Type B pancreatic cell (in vitro differentiated cells): ENCODE data around the gene PHRF1. TPM values are rescaled to one million over a fixed set of nuclear protein-coding genes. Genes with fewer than 3 reads are reported as not detected.

ENCODE experiments used
- DNase-seq: peaks from one replicate; pipeline ENCODE4 v3.0.0; 2021; ENCODE audit warnings: mixed read lengths; ENCODE audit not compliant: unreplicated experiment; ENCODE audit errors: extremely low spot score
- H3K27ac Mint-ChIP-seq: 2 replicates; pipeline ENCODE4 v1.8.0; 2021; ENCODE audit warnings: mild to moderate bottlenecking, mixed read lengths
- H3K27me3 Mint-ChIP-seq: 2 replicates; pipeline ENCODE4 v1.8.0; 2021; ENCODE audit warnings: mixed read lengths
- H3K36me3 Mint-ChIP-seq: 2 replicates; pipeline ENCODE4 v1.8.0; 2021; ENCODE audit warnings: mixed read lengths
- H3K4me1 Mint-ChIP-seq: one replicate; pipeline ENCODE4 v1.8.0; 2021; ENCODE audit warnings: mixed read lengths; ENCODE audit not compliant: unreplicated experiment
- H3K4me3 Mint-ChIP-seq: 2 replicates; pipeline ENCODE4 v1.8.0; 2021; ENCODE audit warnings: mild to moderate bottlenecking, mixed read lengths
- H3K9me3 Mint-ChIP-seq: 2 replicates; pipeline ENCODE4 v1.8.0; 2021; ENCODE audit warnings: mixed read lengths
- CTCF ChIP-seq: fragments of 200-600 bp; sonication (generic); conservative IDR thresholded peaks from 2 replicates; pipeline ENCODE4 v1.5.0; 2021; ENCODE audit warnings: antibody characterized with exemption, mild to moderate bottlenecking
- total RNA-seq: library from RNA; stranded (reverse); gene quantifications from 2 replicates; pipeline ENCODE4 v1.2.1, GENCODE V29; 2021; ENCODE audit warnings: low replicate concordance

PHRF1 gene
- total RNA-seq, 1 donor from 2014 or later = 38.7 TPM

- peak within 1 kb of the TSS; percentile 88 for H3K4me3 Mint-ChIP-seq
Observed at GRCh38 chr11:615504-616319, 39.4 kb downstream of the PHRF1 start, which contains the start of gene IRF7. IRF7 (minus strand) TSS chr11:615950; CDS start chr11:615364, 586 bp downstream.

GRCh38 chr11:616320-617198, 40.3 kb downstream of the PHRF1 start:
- no peaks in the 10 kb centered on the region for H3K27me3 Mint-ChIP-seq
- no peaks in the 10 kb centered on the region for H3K9me3 Mint-ChIP-seq
- no peak for DNase-seq
- H3K27ac Mint-ChIP-seq = peak overlapping the region; percentile 86
- H3K4me3 Mint-ChIP-seq = no peak overlapping the region
- no peak for TF ChIP-seq CTCF
- peaks cover 5% of the 10 kb centered on the region for H3K36me3 Mint-ChIP-seq
- peaks cover 4% of the 10 kb centered on the region for H3K4me1 Mint-ChIP-seq

More at GRCh38 chr11:615504-616319, 39.4 kb downstream of the PHRF1 start, which contains the start of gene IRF7:
- Mint-ChIP-seq H3K9me3 (no peaks in the 10 kb centered on the region), H3K27ac (peak within 1 kb of the TSS; percentile 86), H3K36me3 (peaks cover 5% of the 10 kb centered on the region), H3K27me3 (no peaks in the 10 kb centered on the region), H3K4me1 (peaks cover 4% of the 10 kb centered on the region)
- no peak for TF ChIP-seq CTCF
- peak; percentile 90 for DNase-seq

- no peak for DNase-seq
- Mint-ChIP-seq H3K4me1 (peaks cover 4% of the 10 kb centered on the region), H3K4me3 (no peak overlapping the region)
Observed at GRCh38 chr11:617199-617911, 41.1 kb downstream of the PHRF1 start.

DNA sequence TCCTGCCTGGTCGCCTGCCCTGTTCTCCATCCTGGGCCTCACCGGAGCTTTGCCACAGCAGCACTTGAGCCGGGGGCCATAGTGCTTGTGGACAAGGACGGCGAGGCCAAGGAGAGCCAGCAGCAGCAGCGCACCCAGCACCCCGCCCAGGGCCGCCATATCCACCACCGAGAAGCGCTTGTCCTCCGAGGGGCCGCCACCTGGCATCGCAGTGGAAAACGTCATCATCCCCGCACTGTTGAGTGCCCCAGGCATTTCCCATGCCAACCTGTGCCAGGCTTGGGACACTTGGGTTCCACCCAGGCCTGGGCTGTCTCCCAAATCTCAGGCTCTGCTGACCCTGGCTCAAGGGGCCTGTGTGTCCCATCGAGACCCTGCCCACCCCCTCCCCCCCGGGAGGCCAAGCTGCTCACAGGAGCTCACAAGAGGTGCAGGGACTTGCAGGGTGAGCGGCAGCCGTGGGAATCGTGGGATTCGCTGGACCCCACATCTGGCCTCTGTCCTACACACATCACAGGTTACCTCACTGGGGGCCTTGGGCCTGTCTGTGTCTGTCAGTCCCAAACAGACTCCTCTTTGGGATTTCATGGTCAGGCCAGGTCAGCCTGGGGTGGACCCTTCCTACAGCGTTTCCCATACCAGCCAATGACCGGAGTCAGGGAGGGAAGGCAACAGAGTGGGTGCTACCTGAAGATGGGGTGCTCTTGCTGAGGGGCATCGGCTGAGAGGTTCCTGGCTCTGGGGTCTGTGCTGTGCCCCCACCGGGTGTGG, 41.8 kb downstream of the PHRF1 start:
- no peak for DNase-seq
- H3K27ac Mint-ChIP-seq = no peak overlapping the region
- no peak overlapping the region for H3K4me3 Mint-ChIP-seq
- H3K4me1 Mint-ChIP-seq = peaks cover 4% of the 10 kb centered on the region
- no peaks in the 10 kb centered on the region for H3K36me3 Mint-ChIP-seq
- no peaks in the 10 kb centered on the region for H3K27me3 Mint-ChIP-seq
- H3K9me3 Mint-ChIP-seq = no peaks in the 10 kb centered on the region
- TF ChIP-seq CTCF = no peak

More at GRCh38 chr11:617199-617911, 41.1 kb downstream of the PHRF1 start:
- no peak for TF ChIP-seq CTCF
- Mint-ChIP-seq H3K36me3 (no peaks in the 10 kb centered on the region), H3K27ac (no peak overlapping the region), H3K27me3 (no peaks in the 10 kb centered on the region), H3K9me3 (no peaks in the 10 kb centered on the region)
